Lower leg skin (tissue), 4 donors: Measurements from ENCODE around the gene WASHC2C. TPM values are rescaled to one million over a fixed set of nuclear protein-coding genes. Genes with fewer than 3 reads are reported as not detected.
"Not testable (repeated sequence)": the region's sequence is repeated elsewhere in the genome, so short reads cannot be mapped to it uniquely, and the experiment has no call there.

Source experiments
- DNase-seq, 2 donors: peaks; one replicate each; pipeline ENCODE4 v3.0.0-alpha.2; 2019; ENCODE audit warnings: low spot score in 2 of 2
- H3K4me3 ChIP-seq: fragments of 200-600 bp; sonication (generic); 2 replicates; pipeline ENCODE4 v1.5.1; 2017; ENCODE audit warnings: mild to moderate bottlenecking, low read depth; ENCODE audit not compliant: poor library complexity, severe bottlenecking
- CTCF ChIP-seq, 3 donors: fragments of 450-650 bp; IDR thresholded peaks; one replicate each; pipeline ENCODE4 v1.5.1; 2016; ENCODE audit warnings: antibody characterized with exemption in 3 of 3, mild to moderate bottlenecking in 3 of 3, moderate library complexity in 2 of 3
- POLR2A ChIP-seq, 2 donors: fragments of 450-650 bp; IDR thresholded peaks; one replicate each; pipeline ENCODE4 v1.6.1; 2016 to 2017; ENCODE audit warnings: antibody characterized with exemption in 2 of 2, mild to moderate bottlenecking in 1 of 2, moderate library complexity in 1 of 2
- WGBS, 2 donors: methylation state at CpG; one replicate each; pipeline ENCODE4 v1.1.5; 2018; 5-methylcytosine and 5-hydroxymethylcytosine counted together
- intact Hi-C: fragments of 100-400 bp; cut with DNase I; formaldehyde crosslinking; loops from one replicate; pipeline ENCODE4 v1.15.0; 2023; ENCODE audit warnings: low total_unique reads
- total RNA-seq, 4 donors: library from RNA; depleted of rRNA; stranded (reverse); fragments of >200 nt; gene quantifications; one replicate each; pipeline ENCODE4 v1.1.0, GENCODE V29; 2016

WASHC2C gene
- total RNA-seq, 4 donors from 2014 or later = 26.5 to 30.8 (median 29.5) TPM

DNA sequence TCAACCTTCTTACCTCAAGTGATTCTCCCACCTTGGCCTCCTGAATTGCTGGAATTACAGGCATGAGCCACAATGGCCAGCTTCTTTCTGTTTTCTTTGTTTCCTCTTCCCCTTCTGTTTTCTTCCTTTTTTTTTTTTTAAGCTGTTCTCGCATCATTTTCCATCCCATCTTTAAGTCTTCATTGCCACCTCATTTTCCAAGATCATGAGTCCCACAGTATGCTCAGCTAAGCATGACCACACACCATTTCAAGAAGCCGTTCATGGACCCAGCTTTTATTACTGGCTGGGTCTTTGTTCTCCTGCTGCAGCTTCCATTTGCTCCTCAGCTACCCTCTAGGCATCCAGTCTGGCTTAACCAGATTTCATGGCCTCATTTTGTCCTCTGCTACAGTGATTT lies 67.7 kb downstream of the WASHC2C start:
- H3K4me3 ChIP-seq, intact Hi-C loops, DNase-seq: not testable (repeated sequence)
- 83 to 85% methylated on average over 2 of the region's 2 CpGs for WGBS, 2 donors

GRCh38 chr10:45803060-45804010 lies 76.3 kb downstream of the WASHC2C start:
- WGBS, 2 donors = 74 to 80% methylated on average over 13 of the region's 13 CpGs
- H3K4me3 ChIP-seq, intact Hi-C loops, DNase-seq: not testable (repeated sequence)

- WGBS, 2 donors = 42 to 49% methylated on average over 2 of the region's 2 CpGs
- DNase-seq, H3K4me3 ChIP-seq, intact Hi-C loops: not testable (repeated sequence)
These were observed 77.9 kb downstream of the WASHC2C start for GRCh38 chr10:45804996-45805395.

DNA sequence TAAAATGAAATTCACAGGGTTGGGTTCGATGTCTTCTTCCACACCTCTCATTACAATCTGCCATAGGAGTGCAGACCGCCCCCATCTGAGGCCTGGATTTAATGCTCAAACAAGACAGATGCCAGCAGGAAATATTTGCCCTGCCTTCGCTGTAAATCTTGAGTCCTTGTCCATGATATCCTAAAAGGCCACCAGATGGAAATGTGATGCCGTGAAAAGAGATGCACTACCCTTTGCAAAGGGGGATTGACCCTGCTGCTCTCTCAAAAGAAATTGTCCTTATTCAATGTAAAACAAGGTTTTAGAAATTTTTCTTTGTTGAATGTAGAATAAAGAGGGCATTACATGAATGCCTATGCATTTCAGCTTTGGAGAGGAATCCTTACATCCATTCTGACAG lies 82.8 kb downstream of the WASHC2C start:
- intact Hi-C loops = no loop called here
- DNase-seq = no peak
- WGBS, 2 donors = 74 to 80% methylated on average over 4 of the region's 4 CpGs
- TF ChIP-seq CTCF (IDR thresholded peaks at IDR 0.05) = no peak
- TF ChIP-seq POLR2A (IDR thresholded peaks at IDR 0.05) = no peak
- H3K4me3 ChIP-seq = no peak overlapping the region

DNA sequence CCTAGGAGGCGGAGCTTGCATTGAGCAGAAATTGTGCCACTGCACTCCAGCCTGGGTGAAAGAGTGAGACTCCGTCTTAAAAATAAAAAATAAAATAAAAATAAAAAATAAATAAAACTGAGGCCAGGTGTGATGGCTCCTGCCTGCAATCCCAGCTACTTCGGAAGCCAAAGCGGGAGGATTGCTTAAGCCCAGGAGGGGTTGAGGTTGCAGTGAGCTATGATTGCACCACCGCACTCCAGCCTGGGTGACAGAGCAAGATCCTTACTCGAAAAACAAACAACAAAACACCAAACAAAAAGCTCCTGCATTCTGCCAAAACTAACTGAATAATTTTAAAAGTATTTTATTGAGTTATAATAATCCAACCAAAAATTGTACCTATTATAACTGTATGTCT lies 84.0 kb downstream of the WASHC2C start:
- no peak for DNase-seq
- 85 to 86% methylated on average over 6 of the region's 6 CpGs for WGBS, 2 donors
- TF ChIP-seq CTCF (IDR thresholded peaks at IDR 0.05) (no peak), POLR2A (IDR thresholded peaks at IDR 0.05) (no peak)
- intact Hi-C loops = no loop called here
- no peak overlapping the region for H3K4me3 ChIP-seq

- DNase-seq, H3K4me3 ChIP-seq, intact Hi-C loops: not testable (repeated sequence)
- WGBS, 2 donors = 79 to 83% methylated on average over 13 of the region's 13 CpGs
These were observed 85.9 kb downstream of the WASHC2C start for GRCh38 chr10:45812959-45813358.

DNA sequence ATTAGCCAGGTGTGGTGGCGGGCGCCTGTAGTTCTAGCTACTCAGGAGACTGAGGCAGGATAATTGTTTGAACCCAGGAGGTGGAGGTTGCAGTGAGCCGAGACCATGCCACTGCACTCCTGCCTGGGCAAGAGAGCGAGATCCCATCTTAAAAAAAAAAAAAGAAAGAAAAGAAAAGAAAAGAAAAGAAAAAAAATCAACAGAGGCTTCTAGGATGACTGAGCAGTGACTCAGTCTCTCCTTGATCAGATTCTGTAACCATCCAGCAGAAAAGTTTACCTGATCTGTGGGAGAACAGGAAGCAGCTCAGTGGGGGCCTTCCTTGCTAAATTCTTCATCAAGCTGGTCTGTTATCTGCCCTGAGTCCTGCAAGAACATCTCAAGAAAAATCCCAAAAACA lies 87.1 kb downstream of the WASHC2C start:
- DNase-seq, intact Hi-C loops, H3K4me3 ChIP-seq: not testable (repeated sequence)
- 87 to 96% methylated on average over 4 of the region's 4 CpGs for WGBS, 2 donors

DNA sequence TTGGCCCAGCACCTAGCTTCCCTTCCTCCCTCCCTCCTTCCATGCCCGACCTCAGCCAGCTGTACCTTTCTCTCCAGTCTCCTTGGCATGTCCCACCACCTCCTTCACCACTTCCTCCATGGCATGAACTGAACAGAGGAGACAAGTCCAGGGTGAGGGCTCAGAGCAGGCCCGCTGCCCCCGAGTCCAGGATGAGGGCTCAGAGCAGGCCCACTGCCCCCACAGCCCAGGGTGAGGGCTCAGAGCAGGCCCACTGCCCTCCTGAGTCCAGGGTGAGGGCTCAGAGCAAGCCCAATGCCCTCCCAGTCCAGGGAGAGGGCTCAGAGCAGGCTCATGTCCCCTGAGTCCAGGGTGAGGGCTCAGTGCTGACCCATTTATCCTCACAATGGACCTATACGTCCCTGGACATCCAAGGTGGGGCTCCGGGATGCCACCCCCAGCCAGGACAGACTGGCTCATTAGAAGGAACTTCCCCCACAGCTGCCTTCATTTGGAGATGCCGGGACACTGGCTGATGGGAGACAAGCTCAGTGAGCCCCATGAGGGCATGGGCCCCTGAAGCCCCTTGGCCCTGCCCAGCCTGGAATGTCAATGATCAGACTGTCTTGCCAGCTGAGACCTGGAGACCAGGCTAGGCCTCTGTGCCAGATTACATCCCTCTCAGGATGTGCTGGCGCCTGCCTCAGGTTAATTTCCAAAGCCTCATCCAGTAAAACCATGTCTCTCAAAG lies 90.2 kb downstream of the WASHC2C start:
- TF ChIP-seq CTCF (IDR thresholded peaks at IDR 0.05) = no peak
- no peak for TF ChIP-seq POLR2A (IDR thresholded peaks at IDR 0.05)
- intact Hi-C loops = no loop called here
- H3K4me3 ChIP-seq = no peak overlapping the region
- WGBS, 2 donors = 95 to 96% methylated on average over 5 to 7 of the region's 7 CpGs
- no peak for DNase-seq
